Measurements from ENCODE around the gene MYO3B.

The MYO3B gene

DNA sequence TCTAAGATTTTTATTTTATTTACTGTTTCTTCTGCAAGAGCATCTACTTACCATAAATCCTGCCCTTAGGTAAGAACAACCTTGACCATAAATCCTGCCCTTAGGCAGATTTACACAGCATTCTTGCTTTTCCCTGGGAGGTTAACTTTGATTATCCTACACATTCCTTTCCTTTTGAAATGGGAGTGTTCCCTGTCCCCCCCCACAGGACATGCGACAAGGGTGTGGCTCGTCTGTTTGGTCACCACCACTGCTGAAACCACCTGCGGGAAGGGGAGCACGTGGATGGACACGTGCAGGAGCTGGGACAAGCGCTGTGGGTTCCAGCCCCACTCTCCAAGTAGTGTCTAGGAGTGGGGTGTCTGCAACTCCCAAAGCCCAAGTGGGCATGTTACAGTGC, 297.9 kb downstream of the MYO3B start:
- Histone ChIP-seq H3K9me3 (ENCODE audit: severe bottlenecking) (no peaks in the 10 kb centered on the region), H3K27me3 (ENCODE audit: insufficient read depth, low read depth, severe bottlenecking) (no peaks in the 10 kb centered on the region), H3K27ac (no peak overlapping the region), H3K4me3 (ENCODE audit: low read depth, low read length) (no peak overlapping the region), H3K36me3 (no peaks in the 10 kb centered on the region)
- TF ChIP-seq, protein P1, sequence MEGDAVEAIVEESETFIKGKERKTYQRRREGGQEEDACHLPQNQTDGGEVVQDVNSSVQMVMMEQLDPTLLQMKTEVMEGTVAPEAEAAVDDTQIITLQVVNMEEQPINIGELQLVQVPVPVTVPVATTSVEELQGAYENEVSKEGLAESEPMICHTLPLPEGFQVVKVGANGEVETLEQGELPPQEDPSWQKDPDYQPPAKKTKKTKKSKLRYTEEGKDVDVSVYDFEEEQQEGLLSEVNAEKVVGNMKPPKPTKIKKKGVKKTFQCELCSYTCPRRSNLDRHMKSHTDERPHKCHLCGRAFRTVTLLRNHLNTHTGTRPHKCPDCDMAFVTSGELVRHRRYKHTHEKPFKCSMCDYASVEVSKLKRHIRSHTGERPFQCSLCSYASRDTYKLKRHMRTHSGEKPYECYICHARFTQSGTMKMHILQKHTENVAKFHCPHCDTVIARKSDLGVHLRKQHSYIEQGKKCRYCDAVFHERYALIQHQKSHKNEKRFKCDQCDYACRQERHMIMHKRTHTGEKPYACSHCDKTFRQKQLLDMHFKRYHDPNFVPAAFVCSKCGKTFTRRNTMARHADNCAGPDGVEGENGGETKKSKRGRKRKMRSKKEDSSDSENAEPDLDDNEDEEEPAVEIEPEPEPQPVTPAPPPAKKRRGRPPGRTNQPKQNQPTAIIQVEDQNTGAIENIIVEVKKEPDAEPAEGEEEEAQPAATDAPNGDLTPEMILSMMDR (IDR thresholded peaks at IDR 0.05; ENCODE audit: low read depth, low read length): no peak
- no peak for DNase-seq

GRCh38 chr2:170477630-170478029, 299.7 kb downstream of the MYO3B start:
- TF ChIP-seq, protein P1 (IDR thresholded peaks at IDR 0.05; ENCODE audit: low read depth, low read length): no peak

DNA sequence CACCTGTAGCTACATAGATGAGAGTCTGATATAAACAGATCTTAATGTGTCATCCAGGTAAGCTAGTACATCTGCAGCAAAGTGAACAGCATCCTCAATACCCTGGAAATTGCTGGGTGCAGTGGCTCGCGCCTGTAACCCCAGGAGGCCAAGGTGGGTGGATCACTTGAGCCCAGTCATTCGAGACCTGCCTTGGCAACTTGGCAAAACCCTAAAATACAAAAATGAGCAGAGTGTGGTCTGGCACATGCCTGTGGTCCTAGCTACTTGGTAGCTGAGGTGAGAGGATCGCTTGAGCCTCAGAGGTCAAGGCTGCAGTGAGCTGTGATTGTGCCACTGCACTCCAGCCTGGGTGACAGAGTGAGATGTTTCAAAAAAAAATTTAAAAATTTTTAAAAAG, 303.3 kb downstream of the MYO3B start:
- no peak overlapping the region for H3K4me3 ChIP-seq (ENCODE audit: low read depth, low read length)
- no peaks in the 10 kb centered on the region for H3K36me3 ChIP-seq
- no peak for DNase-seq
- H3K9me3 ChIP-seq (ENCODE audit: severe bottlenecking): no peaks in the 10 kb centered on the region
- TF ChIP-seq, protein P1 (IDR thresholded peaks at IDR 0.05; ENCODE audit: low read depth, low read length): no peak
- no peak overlapping the region for H3K27ac ChIP-seq
- H3K27me3 ChIP-seq (ENCODE audit: insufficient read depth, low read depth, severe bottlenecking): no peaks in the 10 kb centered on the region

More at GRCh38 chr2:170477630-170478029, 299.7 kb downstream of the MYO3B start:
- H3K27me3 ChIP-seq (ENCODE audit: insufficient read depth, low read depth, severe bottlenecking): no peaks in the 10 kb centered on the region
- H3K4me3 ChIP-seq (ENCODE audit: low read depth, low read length): no peak overlapping the region
- no peaks in the 10 kb centered on the region for H3K9me3 ChIP-seq (ENCODE audit: severe bottlenecking)
- H3K27ac ChIP-seq: no peak overlapping the region
- H3K36me3 ChIP-seq: no peaks in the 10 kb centered on the region
- no peak for DNase-seq

GRCh38 chr2:170484552-170484951, 306.6 kb downstream of the MYO3B start:
- Histone ChIP-seq H3K36me3 (no peaks in the 10 kb centered on the region), H3K4me3 (ENCODE audit: low read depth, low read length) (no peak overlapping the region), H3K9me3 (ENCODE audit: severe bottlenecking) (no peaks in the 10 kb centered on the region), H3K27ac (no peak overlapping the region), H3K27me3 (ENCODE audit: insufficient read depth, low read depth, severe bottlenecking) (no peaks in the 10 kb centered on the region)
- no peak for DNase-seq
- TF ChIP-seq, protein P1 (IDR thresholded peaks at IDR 0.05; ENCODE audit: low read depth, low read length): no peak

- no peaks in the 10 kb centered on the region for H3K27me3 ChIP-seq (ENCODE audit: insufficient read depth, low read depth, severe bottlenecking)
- TF ChIP-seq, protein P1 (IDR thresholded peaks at IDR 0.05; ENCODE audit: low read depth, low read length): no peak
- no peak overlapping the region for H3K27ac ChIP-seq
- H3K36me3 ChIP-seq: no peaks in the 10 kb centered on the region
- no peaks in the 10 kb centered on the region for H3K9me3 ChIP-seq (ENCODE audit: severe bottlenecking)
- no peak for DNase-seq
- H3K4me3 ChIP-seq (ENCODE audit: low read depth, low read length): no peak overlapping the region
Observed at GRCh38 chr2:170485254-170486026, 307.5 kb downstream of the MYO3B start.

DNA sequence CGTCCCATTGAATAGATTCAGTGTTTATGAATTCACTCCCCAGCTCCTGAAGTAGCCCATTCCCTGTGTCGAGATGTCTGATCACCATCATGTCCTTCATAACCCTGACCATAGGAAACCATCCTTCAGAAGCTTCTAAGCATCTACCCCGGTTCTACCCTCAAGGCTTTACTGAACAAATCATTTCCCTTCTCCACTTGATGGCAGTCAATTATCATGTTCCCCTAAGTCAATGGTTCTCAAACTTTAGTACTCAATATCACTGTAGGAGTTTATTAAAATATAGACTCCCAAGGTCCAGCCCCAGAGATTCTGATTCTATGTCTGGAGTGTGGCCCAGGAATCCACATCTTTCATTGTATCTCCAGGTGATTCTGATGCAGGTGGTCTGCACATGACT, 308.8 kb downstream of the MYO3B start:
- H3K4me3 ChIP-seq (ENCODE audit: low read depth, low read length): no peak overlapping the region
- TF ChIP-seq, protein P1 (IDR thresholded peaks at IDR 0.05; ENCODE audit: low read depth, low read length): no peak
- H3K9me3 ChIP-seq (ENCODE audit: severe bottlenecking): no peaks in the 10 kb centered on the region
- no peaks in the 10 kb centered on the region for H3K36me3 ChIP-seq
- no peak overlapping the region for H3K27ac ChIP-seq
- no peaks in the 10 kb centered on the region for H3K27me3 ChIP-seq (ENCODE audit: insufficient read depth, low read depth, severe bottlenecking)
- no peak for DNase-seq
